Activated naive CD4-positive, alpha-beta T cell treated with anti-CD3 and anti-CD28 coated beads, Interleukin-2, amount 50 U/mL, for 72 hours (primary cell): Measurements from ENCODE around the gene RAD51AP2. TPM values are rescaled to one million over a fixed set of nuclear protein-coding genes. Genes with fewer than 3 reads are reported as not detected.
"Not testable (repeated sequence)": the region's sequence is repeated elsewhere in the genome, so short reads cannot be mapped to it uniquely, and the experiment has no call there.

Experiments
- ATAC-seq, 2 donors: fragments of 150-1000 bp; cut with Tn5 transposase; 2 replicates each; pipeline ENCODE4 v1.10.0; 2021; ENCODE audit warnings: mild to moderate bottlenecking in 2 of 2, moderate library complexity in 2 of 2
- DNase-seq, 2 donors: peaks; one replicate each; pipeline ENCODE4 v3.0.0; 2021 to 2022; ENCODE audit warnings: low spot score in 2 of 2
- H3K27ac Mint-ChIP-seq, 2 donors: one replicate each; pipeline ENCODE4 v1.8.0; 2022; ENCODE audit warnings: mild to moderate bottlenecking in 2 of 2, mixed read lengths in 2 of 2
- H3K36me3 Mint-ChIP-seq, 2 donors: one replicate each; pipeline ENCODE4 v1.8.0; 2022; ENCODE audit warnings: mixed read lengths in 2 of 2
- H3K9me3 Mint-ChIP-seq, 2 donors: one replicate each; pipeline ENCODE4 v1.8.0; 2022; ENCODE audit warnings: mixed read lengths in 2 of 2
- total RNA-seq, 2 donors: library from RNA; stranded (reverse); gene quantifications; one replicate each; pipeline ENCODE4 v1.2.3, GENCODE V29; 2022

RAD51AP2 gene
- total RNA-seq: not detected

GRCh38 chr2:17518212-17519154 lies at the start of gene RAD51AP2:
Gene RAD51AP2, minus strand, starts transcription at chr2:17518440. Its CDS starts 25 bp downstream, at chr2:17518415.
- Mint-ChIP-seq H3K36me3 (no peaks in the 10 kb centered on the region), H3K9me3 (peaks cover 0 to 8% of the 10 kb centered on the region in 2 donors), H3K27ac (no peak within 1 kb of the TSS)
- peak in 1 of 2 donors; percentile 68 for ATAC-seq
- DNase-seq: peak in 1 of 2 donors; percentile 22

- DNase-seq, H3K36me3 Mint-ChIP-seq, H3K9me3 Mint-ChIP-seq, ATAC-seq, H3K27ac Mint-ChIP-seq: not testable (repeated sequence)
These were observed 47.5 kb upstream of the RAD51AP2 start for GRCh38 chr2:17565726-17566125.

- Mint-ChIP-seq H3K27ac (no peak overlapping the region), H3K9me3 (no peaks in the 10 kb centered on the region), H3K36me3 (no peaks in the 10 kb centered on the region)
- ATAC-seq (no peak), DNase-seq (no peak)
These were observed 40.6 kb upstream of the RAD51AP2 start for GRCh38 chr2:17558878-17559277.

GRCh38 chr2:17558053-17558452 lies 39.8 kb upstream of the RAD51AP2 start:
- H3K27ac Mint-ChIP-seq: no peak overlapping the region
- ATAC-seq (no peak), DNase-seq (no peak)
- H3K36me3 Mint-ChIP-seq: no peaks in the 10 kb centered on the region
- H3K9me3 Mint-ChIP-seq: no peaks in the 10 kb centered on the region

GRCh38 chr2:17557596-17557995 lies 39.4 kb upstream of the RAD51AP2 start:
- no peak for DNase-seq
- no peaks in the 10 kb centered on the region for H3K36me3 Mint-ChIP-seq

GRCh38 chr2:17555150-17555549 lies 36.9 kb upstream of the RAD51AP2 start:
- H3K27ac Mint-ChIP-seq: no peak overlapping the region
- DNase-seq (no peak), ATAC-seq (no peak)
- H3K9me3 Mint-ChIP-seq: peaks cover 0 to 4% of the 10 kb centered on the region in 2 donors
- no peaks in the 10 kb centered on the region for H3K36me3 Mint-ChIP-seq

More at GRCh38 chr2:17557596-17557995, 39.4 kb upstream of the RAD51AP2 start:
- no peaks in the 10 kb centered on the region for H3K9me3 Mint-ChIP-seq
- H3K27ac Mint-ChIP-seq: no peak overlapping the region
- ATAC-seq: no peak

- DNase-seq (no peak), ATAC-seq (no peak)
- H3K9me3 Mint-ChIP-seq: peaks cover 0 to 4% of the 10 kb centered on the region in 2 donors
- H3K36me3 Mint-ChIP-seq: no peaks in the 10 kb centered on the region
- H3K27ac Mint-ChIP-seq: no peak overlapping the region
These were observed 32.7 kb upstream of the RAD51AP2 start for GRCh38 chr2:17550907-17551306.

- peaks cover 0 to 4% of the 10 kb centered on the region in 2 donors for H3K9me3 Mint-ChIP-seq
These were observed 29.5 kb upstream of the RAD51AP2 start for GRCh38 chr2:17547737-17548136.

GRCh38 chr2:17547237-17547636 lies 29.0 kb upstream of the RAD51AP2 start:
- ATAC-seq (no peak), DNase-seq (no peak)
- Mint-ChIP-seq H3K27ac (no peak overlapping the region), H3K9me3 (peaks cover 0 to 4% of the 10 kb centered on the region in 2 donors), H3K36me3 (no peaks in the 10 kb centered on the region)

More at GRCh38 chr2:17547737-17548136, 29.5 kb upstream of the RAD51AP2 start:
- ATAC-seq: no peak
- H3K36me3 Mint-ChIP-seq: no peaks in the 10 kb centered on the region
- no peak for DNase-seq
- H3K27ac Mint-ChIP-seq: no peak overlapping the region

GRCh38 chr2:17545680-17546613 lies 27.7 kb upstream of the RAD51AP2 start:
- no peak for ATAC-seq
- Mint-ChIP-seq H3K27ac (no peak overlapping the region), H3K36me3 (peaks cover 8% of the 10 kb centered on the region in 2 donors), H3K9me3 (peaks cover 6% of the 10 kb centered on the region in 2 donors)
- DNase-seq: no peak

GRCh38 chr2:17544256-17544655 lies 26.0 kb upstream of the RAD51AP2 start:
- DNase-seq (no peak), ATAC-seq (no peak)
- no peak overlapping the region for H3K27ac Mint-ChIP-seq
- peaks cover 11 to 12% of the 10 kb centered on the region in 2 donors for H3K36me3 Mint-ChIP-seq
- H3K9me3 Mint-ChIP-seq: peaks cover 6 to 12% of the 10 kb centered on the region in 2 donors

- no peak for ATAC-seq
- DNase-seq: no peak
- H3K27ac Mint-ChIP-seq: no peak overlapping the region
- peaks cover 11 to 12% of the 10 kb centered on the region in 2 donors for H3K36me3 Mint-ChIP-seq
- peaks cover 6 to 12% of the 10 kb centered on the region in 2 donors for H3K9me3 Mint-ChIP-seq
These were observed 25.6 kb upstream of the RAD51AP2 start for GRCh38 chr2:17543848-17544247.

- Mint-ChIP-seq H3K27ac (no peak overlapping the region), H3K36me3 (peaks cover 12 to 15% of the 10 kb centered on the region in 2 donors)
These were observed 25.0 kb upstream of the RAD51AP2 start for GRCh38 chr2:17543131-17543660.

GRCh38 chr2:17542471-17542870 lies 24.2 kb upstream of the RAD51AP2 start:
- no peak for ATAC-seq
- H3K36me3 Mint-ChIP-seq: peaks cover 12 to 16% of the 10 kb centered on the region in 2 donors
- no peak overlapping the region for H3K27ac Mint-ChIP-seq
- DNase-seq: no peak
- H3K9me3 Mint-ChIP-seq: peaks cover 6 to 12% of the 10 kb centered on the region in 2 donors

More at GRCh38 chr2:17543131-17543660, 25.0 kb upstream of the RAD51AP2 start:
- H3K9me3 Mint-ChIP-seq: peaks cover 6 to 12% of the 10 kb centered on the region in 2 donors
- no peak for ATAC-seq
- DNase-seq: no peak

- peaks cover 12 to 17% of the 10 kb centered on the region in 2 donors for H3K36me3 Mint-ChIP-seq
- no peak for ATAC-seq
- no peak for DNase-seq
- no peak overlapping the region for H3K27ac Mint-ChIP-seq
- peaks cover 6 to 12% of the 10 kb centered on the region in 2 donors for H3K9me3 Mint-ChIP-seq
These were observed 23.3 kb upstream of the RAD51AP2 start for GRCh38 chr2:17541531-17541950.

GRCh38 chr2:17540813-17541530 lies 22.7 kb upstream of the RAD51AP2 start:
- DNase-seq (no peak), ATAC-seq (no peak)
- Mint-ChIP-seq H3K36me3 (peaks cover 12 to 20% of the 10 kb centered on the region in 2 donors), H3K27ac (no peak overlapping the region), H3K9me3 (peaks cover 6 to 12% of the 10 kb centered on the region in 2 donors)
